GM12864 (cell line): ENCODE data around the gene SMURF2.
"Not testable (repeated sequence)": the region's sequence is repeated elsewhere in the genome, so short reads cannot be mapped to it uniquely, and the experiment has no call there.

Experiments
- DNase-seq: peaks from one replicate; pipeline ENCODE4 v3.0.0-alpha.2; 2011; ENCODE audit warnings: low read depth
- H3K4me3 ChIP-seq: 2 replicates; pipeline ENCODE4 v1.5.1; 2011; ENCODE audit warnings: mild to moderate bottlenecking, low read depth, low read length, control low read depth
- CTCF ChIP-seq: IDR thresholded peaks from 2 replicates; pipeline ENCODE4 v1.5.1; 2011; ENCODE audit warnings: low read depth, mild to moderate bottlenecking, moderate library complexity, low read length, control low read depth, inconsistent platforms; ENCODE audit errors: missing control alignments

SMURF2 gene

GRCh38 chr17:64585146-64585545 lies 77.0 kb downstream of the SMURF2 start:
- no peak for TF ChIP-seq CTCF
- no peak overlapping the region for H3K4me3 ChIP-seq
- DNase-seq, result no peak

- H3K4me3 ChIP-seq, result no peak overlapping the region
- TF ChIP-seq CTCF, result no peak
- DNase-seq, result no peak
Observed at GRCh38 chr17:64583038-64583437, 79.1 kb downstream of the SMURF2 start.

- TF ChIP-seq CTCF, result no peak
- H3K4me3 ChIP-seq, result no peak overlapping the region
- no peak for DNase-seq
Observed at GRCh38 chr17:64580384-64581315, 81.5 kb downstream of the SMURF2 start.

GRCh38 chr17:64579917-64580316 lies 82.2 kb downstream of the SMURF2 start:
- no peak overlapping the region for H3K4me3 ChIP-seq
- no peak for DNase-seq
- TF ChIP-seq CTCF, result no peak

- DNase-seq, H3K4me3 ChIP-seq: not testable (repeated sequence)
Observed at GRCh38 chr17:64577025-64577424, 85.1 kb downstream of the SMURF2 start.

- no peak for DNase-seq
- no peak overlapping the region for H3K4me3 ChIP-seq
- TF ChIP-seq CTCF, result no peak
Observed at GRCh38 chr17:64575431-64575830, 86.7 kb downstream of the SMURF2 start.

- H3K4me3 ChIP-seq, result no peak overlapping the region
- no peak for TF ChIP-seq CTCF
- DNase-seq, result no peak
Observed at GRCh38 chr17:64574646-64575045, 87.5 kb downstream of the SMURF2 start.
